ENCODE results near the gene CSDE1. TPM values are rescaled to one million over a fixed set of nuclear protein-coding genes. Genes with fewer than 3 reads are reported as not detected.

Gene CSDE1
- polyA plus RNA-seq, 1 of the 3 experiments (the other 2 are of a cell fraction), result 151 TPM

- H3K4me1 ChIP-seq (ENCODE audit: control insufficient read depth in 1 of 2, insufficient read depth in 2 of 2, low read depth in 1 of 2, low read length in 1 of 2), result no peaks in the 10 kb centered on the region
- H3K4me3 ChIP-seq (ENCODE audit: low read depth in 2 of 2, low read length in 1 of 2), result no peak overlapping the region
- no peak overlapping the region for H3K4me2 ChIP-seq
- no peak overlapping the region for H3K9ac ChIP-seq
- 100% methylated on average over 1 of the region's 1 CpG for WGBS (ENCODE audit: low lambda C conversion rate)
- ChIA-PET CTCF (interaction anchor here (1.1 kb wide), 1 partner anchor 8 kb away, joined by 3 read pairs; no protein-coding TSS in a partner anchor), POLR2A (no interaction called here)
- DNase-seq, result no peak
- no peak for TF ChIP-seq SIN3A (IDR thresholded peaks at IDR 0.05; ENCODE audit: borderline replicate concordance, low read depth, low read length)
- TF ChIP-seq MEF2A (IDR thresholded peaks at IDR 0.05; ENCODE audit: borderline replicate concordance, low read depth), result no peak
- no peak for TF ChIP-seq GATA2 (CRISPR knock-in tag; IDR thresholded peaks at IDR 0.05)
- TF ChIP-seq EP300 (IDR thresholded peaks at IDR 0.05; ENCODE audit: borderline replicate concordance in 1 of 2, low read depth in 1 of 2, low read length in 1 of 2), result no peak
- no peak for TF ChIP-seq FOXJ3 (CRISPR knock-in tag; IDR thresholded peaks at IDR 0.05)
- TF ChIP-seq FOSL2 (IDR thresholded peaks at IDR 0.05; ENCODE audit: borderline replicate concordance, low read depth), result no peak
- TF ChIP-seq, protein P1, sequence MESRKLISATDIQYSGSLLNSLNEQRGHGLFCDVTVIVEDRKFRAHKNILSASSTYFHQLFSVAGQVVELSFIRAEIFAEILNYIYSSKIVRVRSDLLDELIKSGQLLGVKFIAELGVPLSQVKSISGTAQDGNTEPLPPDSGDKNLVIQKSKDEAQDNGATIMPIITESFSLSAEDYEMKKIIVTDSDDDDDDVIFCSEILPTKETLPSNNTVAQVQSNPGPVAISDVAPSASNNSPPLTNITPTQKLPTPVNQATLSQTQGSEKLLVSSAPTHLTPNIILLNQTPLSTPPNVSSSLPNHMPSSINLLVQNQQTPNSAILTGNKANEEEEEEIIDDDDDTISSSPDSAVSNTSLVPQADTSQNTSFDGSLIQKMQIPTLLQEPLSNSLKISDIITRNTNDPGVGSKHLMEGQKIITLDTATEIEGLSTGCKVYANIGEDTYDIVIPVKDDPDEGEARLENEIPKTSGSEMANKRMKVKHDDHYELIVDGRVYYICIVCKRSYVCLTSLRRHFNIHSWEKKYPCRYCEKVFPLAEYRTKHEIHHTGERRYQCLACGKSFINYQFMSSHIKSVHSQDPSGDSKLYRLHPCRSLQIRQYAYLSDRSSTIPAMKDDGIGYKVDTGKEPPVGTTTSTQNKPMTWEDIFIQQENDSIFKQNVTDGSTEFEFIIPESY (IDR thresholded peaks at IDR 0.05; ENCODE audit: borderline replicate concordance, low read depth), result no peak
- no peak for TF ChIP-seq IRF3 (IDR thresholded peaks at IDR 0.05; ENCODE audit: low read depth, low read length)
- no peaks in the 10 kb centered on the region for H4K20me1 ChIP-seq (ENCODE audit: insufficient read depth)
- no peaks in the 10 kb centered on the region for H3K27me3 ChIP-seq (ENCODE audit: insufficient read depth)
- peaks cover 46 to 67% of the 10 kb centered on the region in 2 experiments for H3K36me3 ChIP-seq (replicated peaks in 1 of 2; ENCODE audit: control insufficient read depth in 1 of 2, insufficient read depth in 2 of 2, low read length in 1 of 2)
- no peaks in the 10 kb centered on the region for H3K9me2 ChIP-seq
- peaks cover 14% of the 10 kb centered on the region for H3F3A ChIP-seq (replicated peaks; ENCODE audit: insufficient read depth)
- H3K9me3 ChIP-seq, result no peaks in the 10 kb centered on the region
- H3K79me2 ChIP-seq (ENCODE audit: insufficient read depth), result no peaks in the 10 kb centered on the region; the same call in 1 of the 2 replicates
- H2AFZ ChIP-seq (ENCODE audit: low read depth), result no peak overlapping the region
- no peak overlapping the region for H3K27ac ChIP-seq (ENCODE audit: low read depth in 2 of 2, low read length in 1 of 2)
Observed at GRCh38 chr1:114770989-114771388, 13.2 kb upstream of the CSDE1 start.

GRCh38 chr1:114764689-114765088 is 6.9 kb upstream of the CSDE1 start:
- Histone ChIP-seq H3K4me2 (no peak overlapping the region), H3K36me3 (replicated peaks in 1 of 2; ENCODE audit: control insufficient read depth in 1 of 2, insufficient read depth in 2 of 2, low read length in 1 of 2) (peaks cover 3 to 12% of the 10 kb centered on the region in 2 experiments), H3K79me2 (ENCODE audit: insufficient read depth) (no peaks in the 10 kb centered on the region), H3F3A (replicated peaks; ENCODE audit: insufficient read depth) (peaks cover 2% of the 10 kb centered on the region), H3K4me1 (ENCODE audit: control insufficient read depth in 1 of 2, insufficient read depth in 2 of 2, low read depth in 1 of 2, low read length in 1 of 2) (no peaks in the 10 kb centered on the region), H2AFZ (ENCODE audit: low read depth) (no peak overlapping the region), H3K9me2 (no peaks in the 10 kb centered on the region), H3K27me3 (ENCODE audit: insufficient read depth) (no peaks in the 10 kb centered on the region), H3K4me3 (ENCODE audit: low read depth in 2 of 2, low read length in 1 of 2) (no peak overlapping the region), H4K20me1 (ENCODE audit: insufficient read depth) (no peaks in the 10 kb centered on the region), H3K27ac (ENCODE audit: low read depth in 2 of 2, low read length in 1 of 2) (no peak overlapping the region), H3K9ac (no peak overlapping the region), H3K9me3 (no peaks in the 10 kb centered on the region)
- CTCF ChIA-PET, result no interaction called here
- POLR2A ChIA-PET, result no interaction called here
- TF ChIP-seq, protein P2, sequence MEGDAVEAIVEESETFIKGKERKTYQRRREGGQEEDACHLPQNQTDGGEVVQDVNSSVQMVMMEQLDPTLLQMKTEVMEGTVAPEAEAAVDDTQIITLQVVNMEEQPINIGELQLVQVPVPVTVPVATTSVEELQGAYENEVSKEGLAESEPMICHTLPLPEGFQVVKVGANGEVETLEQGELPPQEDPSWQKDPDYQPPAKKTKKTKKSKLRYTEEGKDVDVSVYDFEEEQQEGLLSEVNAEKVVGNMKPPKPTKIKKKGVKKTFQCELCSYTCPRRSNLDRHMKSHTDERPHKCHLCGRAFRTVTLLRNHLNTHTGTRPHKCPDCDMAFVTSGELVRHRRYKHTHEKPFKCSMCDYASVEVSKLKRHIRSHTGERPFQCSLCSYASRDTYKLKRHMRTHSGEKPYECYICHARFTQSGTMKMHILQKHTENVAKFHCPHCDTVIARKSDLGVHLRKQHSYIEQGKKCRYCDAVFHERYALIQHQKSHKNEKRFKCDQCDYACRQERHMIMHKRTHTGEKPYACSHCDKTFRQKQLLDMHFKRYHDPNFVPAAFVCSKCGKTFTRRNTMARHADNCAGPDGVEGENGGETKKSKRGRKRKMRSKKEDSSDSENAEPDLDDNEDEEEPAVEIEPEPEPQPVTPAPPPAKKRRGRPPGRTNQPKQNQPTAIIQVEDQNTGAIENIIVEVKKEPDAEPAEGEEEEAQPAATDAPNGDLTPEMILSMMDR (IDR thresholded peaks at IDR 0.05), result peak; percentile 33; the same call in 1 of the 2 replicates
- no peak for TF ChIP-seq NFIC (IDR thresholded peaks at IDR 0.05; ENCODE audit: borderline replicate concordance)
- peak; percentile 8 for DNase-seq
- WGBS (ENCODE audit: low lambda C conversion rate), result 43% methylated on average over 4 of the region's 4 CpGs

Measured in SK-N-SH (cell line).